OCI-LY1 (cell line): ENCODE results near the gene SEMA5A.

Source experiments
- H2AFZ ChIP-seq: fragments of 200-600 bp; sonication (generic), shearing (Covaris generic); 2 replicates; pipeline ENCODE4 v1.6.0; 2014; ENCODE audit warnings: antibody characterized with exemption, mild to moderate bottlenecking, low read length
- H3F3A ChIP-seq: fragments of 200-600 bp; sonication (generic), shearing (Covaris generic); 2 replicates; pipeline ENCODE4 v1.6.0; 2014; ENCODE audit warnings: mild to moderate bottlenecking, antibody characterized with exemption, low read length, moderate library complexity; ENCODE audit not compliant: insufficient read depth
- H3K27ac ChIP-seq: fragments of 200-600 bp; sonication (generic); 2 replicates; pipeline ENCODE4 v1.5.1; 2014; ENCODE audit warnings: low read length, mixed run types, mild to moderate bottlenecking, low read depth; ENCODE audit not compliant: poor library complexity, severe bottlenecking
- H3K27me3 ChIP-seq: fragments of 200-600 bp; sonication (generic); 2 replicates; pipeline ENCODE4 v1.6.0; 2014; ENCODE audit warnings: antibody characterized with exemption, mild to moderate bottlenecking, low read length, moderate library complexity; ENCODE audit not compliant: insufficient read depth
- H3K36me3 ChIP-seq: fragments of 200-600 bp; sonication (generic); 2 replicates; pipeline ENCODE4 v1.6.1; 2014; ENCODE audit warnings: mild to moderate bottlenecking, antibody characterized with exemption, low read length, moderate library complexity, mixed read lengths; ENCODE audit not compliant: insufficient read depth
- H3K4me1 ChIP-seq: fragments of 200-600 bp; sonication (generic); 2 replicates; pipeline ENCODE4 v1.5.1; 2014; ENCODE audit warnings: mild to moderate bottlenecking, low read length, moderate library complexity; ENCODE audit not compliant: insufficient read depth, severe bottlenecking
- H3K4me2 ChIP-seq: fragments of 200-600 bp; sonication (generic), shearing (Covaris generic); 2 replicates; pipeline ENCODE4 v1.6.1; 2014; ENCODE audit warnings: low read length
- H3K4me3 ChIP-seq: fragments of 200-600 bp; sonication (generic); 2 replicates; pipeline ENCODE4 v1.5.1; 2014; ENCODE audit warnings: low read length, low read depth, mild to moderate bottlenecking, mixed read lengths; ENCODE audit not compliant: poor library complexity, severe bottlenecking
- H3K79me2 ChIP-seq: fragments of 200-600 bp; shearing (Covaris generic); 2 replicates; pipeline ENCODE4 v1.6.1; 2016; ENCODE audit warnings: mixed run types, low read length, mixed read lengths; ENCODE audit not compliant: insufficient read depth
- H3K9ac ChIP-seq: fragments of 200-600 bp; sonication (generic), shearing (Covaris generic); 2 replicates; pipeline ENCODE4 v1.6.1; 2014; ENCODE audit warnings: mild to moderate bottlenecking, low read length, mixed read lengths
- H3K9me2 ChIP-seq: fragments of 200-600 bp; sonication (generic), shearing (Covaris generic); 2 replicates; pipeline ENCODE4 v1.6.1; 2014; ENCODE audit warnings: low read depth, mild to moderate bottlenecking, low read length, mixed read lengths
- H3K9me3 ChIP-seq: fragments of 200-600 bp; shearing (Covaris generic); 2 replicates; pipeline ENCODE4 v1.6.1; 2014; ENCODE audit warnings: low read length, mixed read lengths
- H4K20me1 ChIP-seq: fragments of 200-600 bp; sonication (generic), shearing (Covaris generic); 2 replicates; pipeline ENCODE4 v1.6.0; 2016; ENCODE audit warnings: mild to moderate bottlenecking, low read length; ENCODE audit not compliant: insufficient read depth
- EZH2 ChIP-seq: fragments of 200-600 bp; sonication (generic), shearing (Covaris generic); IDR thresholded peaks from 2 replicates; pipeline ENCODE4 v1.8.0; 2017; ENCODE audit warnings: borderline replicate concordance, mixed run types, mild to moderate bottlenecking, antibody characterized with exemption, low read length, moderate library complexity, mixed read lengths
- TF ChIP-seq, protein P1 (sequence below): fragments of 200-600 bp; sonication (generic), shearing (Covaris generic); IDR thresholded peaks from 2 replicates; pipeline ENCODE4 v1.5.1; 2017; ENCODE audit warnings: mild to moderate bottlenecking, antibody characterized with exemption, low read length, moderate library complexity, mixed read lengths

Gene SEMA5A

DNA sequence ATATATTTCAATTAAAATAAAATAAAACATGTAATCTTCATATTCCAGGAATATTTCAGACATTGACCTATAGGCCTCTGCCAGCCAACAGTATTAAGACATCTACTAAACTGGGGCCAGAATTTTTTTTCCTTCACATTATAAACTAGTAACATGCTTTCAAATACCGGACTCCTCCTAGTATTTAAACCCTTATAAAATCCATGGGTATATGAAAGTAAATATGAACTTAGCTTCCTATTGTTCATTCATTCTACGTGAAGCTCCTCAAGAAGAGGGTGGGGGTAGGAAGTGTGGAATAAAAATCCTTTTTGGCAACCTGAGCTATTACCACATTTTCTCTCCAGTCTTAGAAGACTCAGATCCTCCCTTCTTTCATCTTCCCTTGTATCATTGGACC, 16.4 kb downstream of the SEMA5A start:
- no peaks in the 10 kb centered on the region for H4K20me1 ChIP-seq
- no peaks in the 10 kb centered on the region for H3K4me1 ChIP-seq
- TF ChIP-seq, protein P1, sequence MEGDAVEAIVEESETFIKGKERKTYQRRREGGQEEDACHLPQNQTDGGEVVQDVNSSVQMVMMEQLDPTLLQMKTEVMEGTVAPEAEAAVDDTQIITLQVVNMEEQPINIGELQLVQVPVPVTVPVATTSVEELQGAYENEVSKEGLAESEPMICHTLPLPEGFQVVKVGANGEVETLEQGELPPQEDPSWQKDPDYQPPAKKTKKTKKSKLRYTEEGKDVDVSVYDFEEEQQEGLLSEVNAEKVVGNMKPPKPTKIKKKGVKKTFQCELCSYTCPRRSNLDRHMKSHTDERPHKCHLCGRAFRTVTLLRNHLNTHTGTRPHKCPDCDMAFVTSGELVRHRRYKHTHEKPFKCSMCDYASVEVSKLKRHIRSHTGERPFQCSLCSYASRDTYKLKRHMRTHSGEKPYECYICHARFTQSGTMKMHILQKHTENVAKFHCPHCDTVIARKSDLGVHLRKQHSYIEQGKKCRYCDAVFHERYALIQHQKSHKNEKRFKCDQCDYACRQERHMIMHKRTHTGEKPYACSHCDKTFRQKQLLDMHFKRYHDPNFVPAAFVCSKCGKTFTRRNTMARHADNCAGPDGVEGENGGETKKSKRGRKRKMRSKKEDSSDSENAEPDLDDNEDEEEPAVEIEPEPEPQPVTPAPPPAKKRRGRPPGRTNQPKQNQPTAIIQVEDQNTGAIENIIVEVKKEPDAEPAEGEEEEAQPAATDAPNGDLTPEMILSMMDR = no peak
- TF ChIP-seq EZH2 = no peak
- no peaks in the 10 kb centered on the region for H3K9me2 ChIP-seq
- no peaks in the 10 kb centered on the region for H3K9me3 ChIP-seq
- no peak overlapping the region for H3K4me3 ChIP-seq
- H3K79me2 ChIP-seq = no peaks in the 10 kb centered on the region
- H3K9ac ChIP-seq = no peak overlapping the region
- H3F3A ChIP-seq = no peaks in the 10 kb centered on the region
- no peaks in the 10 kb centered on the region for H3K27me3 ChIP-seq
- no peak overlapping the region for H3K4me2 ChIP-seq
- no peak overlapping the region for H2AFZ ChIP-seq
- H3K36me3 ChIP-seq = no peaks in the 10 kb centered on the region
- H3K27ac ChIP-seq = no peak overlapping the region

DNA sequence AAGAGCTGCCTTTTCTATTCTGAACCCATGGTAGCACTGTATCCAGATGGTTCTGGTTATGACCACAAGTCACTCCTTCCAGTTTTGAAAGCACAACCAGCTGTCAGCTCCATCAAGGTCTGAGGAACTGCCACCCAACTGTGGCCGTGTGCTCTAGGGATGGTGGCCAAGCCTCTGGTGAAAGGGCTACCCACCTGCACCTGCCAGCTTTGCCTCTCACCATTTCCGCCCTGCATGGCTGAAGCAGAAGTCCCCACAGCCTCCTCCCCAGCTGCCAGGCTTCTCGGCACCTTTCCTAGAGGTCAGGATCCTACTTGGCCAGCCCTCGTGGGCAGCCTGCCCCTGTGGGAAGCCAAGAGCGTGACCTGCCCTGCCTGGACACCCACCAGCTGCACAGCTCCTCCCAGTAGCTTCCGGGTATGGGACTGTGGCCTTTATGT, 16.8 kb downstream of the SEMA5A start:
- no peak overlapping the region for H3K9ac ChIP-seq
- H3K9me2 ChIP-seq = no peaks in the 10 kb centered on the region
- no peaks in the 10 kb centered on the region for H3K9me3 ChIP-seq
- H3K4me1 ChIP-seq = no peaks in the 10 kb centered on the region
- no peak overlapping the region for H3K4me3 ChIP-seq
- H3K27me3 ChIP-seq = no peaks in the 10 kb centered on the region
- TF ChIP-seq, protein P1 = no peak
- TF ChIP-seq EZH2 = no peak
- no peak overlapping the region for H3K4me2 ChIP-seq
- H3K36me3 ChIP-seq = no peaks in the 10 kb centered on the region
- H3K27ac ChIP-seq = no peak overlapping the region
- no peaks in the 10 kb centered on the region for H3K79me2 ChIP-seq
- H2AFZ ChIP-seq = no peak overlapping the region
- no peaks in the 10 kb centered on the region for H3F3A ChIP-seq
- H4K20me1 ChIP-seq = no peaks in the 10 kb centered on the region

GRCh38 chr5:9524941-9525340, 20.9 kb downstream of the SEMA5A start:
- Histone ChIP-seq H3K36me3 (no peaks in the 10 kb centered on the region), H3K9me3 (no peaks in the 10 kb centered on the region), H3F3A (no peaks in the 10 kb centered on the region), H3K27me3 (no peaks in the 10 kb centered on the region), H3K4me3 (no peak overlapping the region), H3K79me2 (no peaks in the 10 kb centered on the region), H3K4me2 (no peak overlapping the region), H3K9ac (no peak overlapping the region), H3K27ac (no peak overlapping the region), H3K4me1 (no peaks in the 10 kb centered on the region), H3K9me2 (no peaks in the 10 kb centered on the region), H4K20me1 (no peaks in the 10 kb centered on the region), H2AFZ (no peak overlapping the region)
- TF ChIP-seq EZH2 = no peak
- TF ChIP-seq, protein P1 = no peak
